Ectodermal cell (in vitro differentiated cells): ENCODE data around the gene STPG1.

Experiments used
- H3K27ac ChIP-seq: 2 replicates; pipeline ENCODE4 v1.7.0; 2013; ENCODE audit warnings: mild to moderate bottlenecking, low read depth, low read length; ENCODE audit not compliant: insufficient read depth, poor library complexity, severe bottlenecking
- H3K27me3 ChIP-seq: 2 replicates; pipeline ENCODE4 v1.7.0; 2013; ENCODE audit warnings: mild to moderate bottlenecking, low read length; ENCODE audit not compliant: insufficient read depth, control insufficient read depth, poor library complexity, severe bottlenecking
- H3K36me3 ChIP-seq: one replicate; pipeline ENCODE4 v1.7.0; 2013; ENCODE audit warnings: low read length; ENCODE audit not compliant: control insufficient read depth, insufficient read depth
- H3K4me1 ChIP-seq: one replicate; pipeline ENCODE4 v1.7.0; 2013; ENCODE audit warnings: low read length; ENCODE audit not compliant: control insufficient read depth, insufficient read depth
- H3K4me3 ChIP-seq: 2 replicates; pipeline ENCODE4 v1.7.0; 2013; ENCODE audit warnings: low read depth, low read length, control low read depth; ENCODE audit not compliant: insufficient read depth
- H3K9me3 ChIP-seq: 2 replicates; pipeline ENCODE4 v1.7.0; 2013; ENCODE audit warnings: mild to moderate bottlenecking, low read length, moderate library complexity; ENCODE audit not compliant: control insufficient read depth
- WGBS, 2 experiments: methylation state at CpG; one replicate each; pipeline ENCODE4 v1.1.7; 2013; ENCODE audit warnings: missing lambda C conversion rate in 2 of 2; 5-methylcytosine and 5-hydroxymethylcytosine counted together

Gene STPG1

DNA sequence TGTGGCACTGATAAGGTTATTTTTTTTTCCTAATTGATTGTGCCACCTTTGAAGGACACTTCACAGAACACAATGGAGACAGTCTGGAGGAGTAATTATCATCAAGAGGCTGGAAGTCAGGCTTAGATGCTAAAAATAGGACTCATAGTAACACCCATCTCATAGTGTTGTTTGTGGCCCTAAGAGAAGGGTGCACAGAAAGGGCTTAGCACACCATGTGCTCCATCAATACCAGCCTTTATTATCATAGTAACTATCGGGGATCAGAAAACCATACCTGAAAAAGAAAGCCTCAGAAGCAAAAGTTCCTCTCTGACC lies 13.9 kb upstream of the STPG1 start:
- 96 to 97% methylated on average over 1 of the region's 1 CpG for WGBS, 2 experiments
- Histone ChIP-seq H3K27ac (no peak overlapping the region), H3K4me3 (no peak overlapping the region), H3K4me1 (no peaks in the 10 kb centered on the region), H3K36me3 (no peaks in the 10 kb centered on the region), H3K27me3 (no peaks in the 10 kb centered on the region), H3K9me3 (no peaks in the 10 kb centered on the region)

- Histone ChIP-seq H3K9me3 (no peaks in the 10 kb centered on the region), H3K27ac (no peak overlapping the region), H3K27me3 (no peaks in the 10 kb centered on the region), H3K36me3 (no peaks in the 10 kb centered on the region), H3K4me3 (no peak overlapping the region), H3K4me1 (no peaks in the 10 kb centered on the region)
- 95% methylated on average over 7 of the region's 7 CpGs for WGBS, 2 experiments
Measured at GRCh38 chr1:24426744-24427544, 13.4 kb upstream of the STPG1 start.

- H3K36me3 ChIP-seq: no peaks in the 10 kb centered on the region
- H3K4me1 ChIP-seq: no peaks in the 10 kb centered on the region
- H3K27me3 ChIP-seq: no peaks in the 10 kb centered on the region
- WGBS, 2 experiments: 80 to 82% methylated on average over 7 of the region's 7 CpGs
- H3K27ac ChIP-seq: no peak overlapping the region
- no peak overlapping the region for H3K4me3 ChIP-seq
- no peaks in the 10 kb centered on the region for H3K9me3 ChIP-seq
Measured at GRCh38 chr1:24425922-24426321, 12.3 kb upstream of the STPG1 start.

GRCh38 chr1:24425441-24425840 lies 11.9 kb upstream of the STPG1 start:
- H3K27ac ChIP-seq: no peak overlapping the region
- H3K4me3 ChIP-seq: no peak overlapping the region
- H3K9me3 ChIP-seq: no peaks in the 10 kb centered on the region
- H3K36me3 ChIP-seq: no peaks in the 10 kb centered on the region
- H3K27me3 ChIP-seq: no peaks in the 10 kb centered on the region
- WGBS, 2 experiments: 93 to 96% methylated on average over 3 of the region's 3 CpGs
- no peaks in the 10 kb centered on the region for H3K4me1 ChIP-seq

GRCh38 chr1:24424990-24425389 lies 11.4 kb upstream of the STPG1 start:
- Histone ChIP-seq H3K27ac (no peak overlapping the region), H3K36me3 (no peaks in the 10 kb centered on the region), H3K4me3 (no peak overlapping the region), H3K27me3 (no peaks in the 10 kb centered on the region), H3K4me1 (no peaks in the 10 kb centered on the region), H3K9me3 (no peaks in the 10 kb centered on the region)
- 92 to 94% methylated on average over 2 to 3 of the region's 3 CpGs for WGBS, 2 experiments

- H3K27me3 ChIP-seq: no peaks in the 10 kb centered on the region
- no peaks in the 10 kb centered on the region for H3K9me3 ChIP-seq
- WGBS, 2 experiments: 83 to 84% methylated on average over 5 of the region's 5 CpGs
- H3K27ac ChIP-seq: no peak overlapping the region
- H3K4me3 ChIP-seq: no peak overlapping the region
- H3K4me1 ChIP-seq: no peaks in the 10 kb centered on the region
- no peaks in the 10 kb centered on the region for H3K36me3 ChIP-seq
Measured at GRCh38 chr1:24424207-24424606, 10.6 kb upstream of the STPG1 start.

- WGBS, 2 experiments: 79 to 84% methylated on average over 2 of the region's 2 CpGs
Measured at GRCh38 chr1:24421502-24421901, 7.9 kb upstream of the STPG1 start.

DNA sequence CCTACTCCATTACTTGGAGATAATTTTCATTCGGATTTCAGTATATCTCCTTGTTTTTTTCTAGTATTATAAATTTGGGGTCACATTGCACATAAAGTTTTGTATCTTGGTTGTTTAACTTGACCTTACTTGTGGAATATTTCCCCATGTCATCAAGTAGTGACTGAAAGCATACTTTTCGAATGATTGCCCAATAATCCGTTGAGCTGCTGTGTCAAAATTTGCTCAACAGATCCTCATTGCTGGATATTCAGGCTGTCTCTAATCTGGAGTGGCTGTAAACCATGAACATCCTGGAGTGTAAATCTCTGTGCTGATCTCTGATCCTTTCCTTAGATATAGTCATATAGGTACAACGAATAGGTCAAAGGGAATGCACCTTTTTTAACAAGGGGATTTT lies 7.0 kb upstream of the STPG1 start:
- Histone ChIP-seq H3K4me3 (no peak overlapping the region), H3K36me3 (no peaks in the 10 kb centered on the region), H3K27me3 (no peaks in the 10 kb centered on the region), H3K9me3 (no peaks in the 10 kb centered on the region), H3K4me1 (no peaks in the 10 kb centered on the region), H3K27ac (no peak overlapping the region)
- WGBS, 2 experiments: 90 to 95% methylated on average over 3 of the region's 4 CpGs

More at GRCh38 chr1:24421502-24421901, 7.9 kb upstream of the STPG1 start:
- H3K9me3 ChIP-seq: no peaks in the 10 kb centered on the region
- no peak overlapping the region for H3K4me3 ChIP-seq
- H3K27ac ChIP-seq: no peak overlapping the region
- no peaks in the 10 kb centered on the region for H3K36me3 ChIP-seq
- no peaks in the 10 kb centered on the region for H3K27me3 ChIP-seq
- H3K4me1 ChIP-seq: no peaks in the 10 kb centered on the region

DNA sequence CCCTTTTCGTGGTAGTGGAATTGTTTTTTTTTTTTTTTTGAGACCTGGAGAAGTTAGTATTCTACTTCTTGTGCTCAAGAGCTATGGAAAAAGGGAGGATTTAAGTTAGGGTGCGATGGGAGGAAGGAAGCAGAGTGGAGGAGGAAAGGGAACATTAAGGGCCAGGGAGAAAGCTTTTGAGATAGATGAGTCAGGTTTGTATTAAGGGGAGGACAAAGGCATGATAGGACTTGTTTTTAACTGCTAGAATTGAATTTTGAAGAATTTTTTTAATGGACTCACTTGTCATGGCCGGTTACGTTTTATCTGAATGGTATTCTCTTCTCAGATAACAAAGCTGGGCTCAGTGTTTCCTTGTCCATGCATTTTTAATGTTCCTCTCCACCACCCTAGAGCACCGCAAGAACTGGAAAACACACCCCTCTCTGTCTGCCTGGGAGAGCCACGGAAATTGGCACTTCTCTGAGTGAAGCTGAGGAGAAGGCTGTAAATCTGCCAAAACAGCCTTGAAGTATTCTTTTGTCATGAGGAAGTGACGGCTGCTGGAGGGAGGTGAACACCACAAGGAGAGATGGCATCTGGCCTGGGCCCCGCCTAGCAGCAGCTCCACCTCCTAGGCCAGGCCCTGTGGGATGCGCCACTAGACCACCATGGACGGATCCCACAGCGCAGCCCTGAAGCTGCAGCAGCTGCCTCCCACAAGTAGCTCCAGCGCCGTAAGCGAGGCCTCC lies 5.5 kb upstream of the STPG1 start:
- no peaks in the 10 kb centered on the region for H3K4me1 ChIP-seq
- no peaks in the 10 kb centered on the region for H3K36me3 ChIP-seq
- H3K27ac ChIP-seq: no peak overlapping the region
- H3K9me3 ChIP-seq: no peaks in the 10 kb centered on the region
- H3K4me3 ChIP-seq: no peak overlapping the region
- no peaks in the 10 kb centered on the region for H3K27me3 ChIP-seq
- 88 to 91% methylated on average over 14 of the region's 14 CpGs for WGBS, 2 experiments

DNA sequence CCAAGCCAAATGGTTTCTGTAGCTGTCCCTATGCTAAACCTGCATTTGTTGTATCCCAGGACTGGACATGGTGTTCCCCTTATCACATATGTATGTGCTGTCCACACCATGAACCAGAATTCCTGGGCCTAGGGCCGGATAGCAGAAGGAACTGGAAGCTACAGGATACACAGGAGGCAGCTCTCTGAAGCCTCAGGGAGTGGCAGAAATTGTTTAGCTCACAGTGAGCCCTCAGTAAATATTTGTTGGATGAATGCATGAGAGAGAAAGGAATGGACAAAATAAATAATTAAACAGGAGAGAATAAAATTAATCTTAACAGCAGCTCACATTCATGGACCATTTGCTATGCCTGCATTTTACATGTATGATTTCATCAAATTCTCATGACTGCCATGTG lies 4.1 kb upstream of the STPG1 start:
- no peaks in the 10 kb centered on the region for H3K36me3 ChIP-seq
- no peaks in the 10 kb centered on the region for H3K27me3 ChIP-seq
- no peaks in the 10 kb centered on the region for H3K4me1 ChIP-seq
- H3K27ac ChIP-seq: no peak overlapping the region
- H3K9me3 ChIP-seq: no peaks in the 10 kb centered on the region
- H3K4me3 ChIP-seq: no peak overlapping the region
- WGBS, 2 experiments: 88 to 90% methylated on average over 1 of the region's 1 CpG
